ENCODE measurements around the gene AWAT1.
"Not testable (repeated sequence)": the region's sequence is repeated elsewhere in the genome, so short reads cannot be mapped to it uniquely, and the experiment has no call there.

The AWAT1 gene

GRCh38 chrX:70226048-70226447, 8.4 kb upstream of the AWAT1 start:
- TF ChIP-seq CTCF (conservative IDR thresholded peaks at IDR 0.05; ENCODE audit: low read depth, low read length) = no peak
- DNase-seq (ENCODE audit: low read depth) = no peak

GRCh38 chrX:70226687-70227086, 7.8 kb upstream of the AWAT1 start:
- no peak for TF ChIP-seq CTCF (conservative IDR thresholded peaks at IDR 0.05; ENCODE audit: low read depth, low read length)
- no peak for DNase-seq (ENCODE audit: low read depth)
- no peak overlapping the region for H3K4me3 ChIP-seq (ENCODE audit: low read depth, low read length)

More at GRCh38 chrX:70226048-70226447, 8.4 kb upstream of the AWAT1 start:
- H3K4me3 ChIP-seq (ENCODE audit: low read depth, low read length) = no peak overlapping the region

DNA sequence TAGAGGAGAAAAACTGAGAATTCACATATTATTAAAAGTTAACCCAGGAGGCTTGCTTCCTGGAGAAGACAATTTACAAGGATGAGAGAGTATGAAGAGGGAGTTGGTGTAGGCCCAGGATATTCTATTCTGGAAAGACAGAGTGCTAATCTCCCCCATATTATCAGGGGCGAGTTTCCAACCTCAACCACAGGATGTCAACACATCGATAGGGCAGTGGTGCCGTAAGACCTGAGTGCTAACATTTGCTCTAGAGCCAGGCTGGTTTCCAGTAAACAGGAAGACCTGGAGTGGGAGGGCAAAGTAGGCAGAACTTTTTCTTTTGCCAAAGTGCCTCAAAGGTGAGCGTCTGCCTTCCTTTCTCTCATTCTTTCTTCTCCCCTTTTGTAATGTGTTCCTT, 2.8 kb upstream of the AWAT1 start:
- H3K4me3 ChIP-seq (ENCODE audit: low read depth, low read length) = no peak overlapping the region
- DNase-seq (ENCODE audit: low read depth) = no peak
- no peak for TF ChIP-seq CTCF (conservative IDR thresholded peaks at IDR 0.05; ENCODE audit: low read depth, low read length)

DNA sequence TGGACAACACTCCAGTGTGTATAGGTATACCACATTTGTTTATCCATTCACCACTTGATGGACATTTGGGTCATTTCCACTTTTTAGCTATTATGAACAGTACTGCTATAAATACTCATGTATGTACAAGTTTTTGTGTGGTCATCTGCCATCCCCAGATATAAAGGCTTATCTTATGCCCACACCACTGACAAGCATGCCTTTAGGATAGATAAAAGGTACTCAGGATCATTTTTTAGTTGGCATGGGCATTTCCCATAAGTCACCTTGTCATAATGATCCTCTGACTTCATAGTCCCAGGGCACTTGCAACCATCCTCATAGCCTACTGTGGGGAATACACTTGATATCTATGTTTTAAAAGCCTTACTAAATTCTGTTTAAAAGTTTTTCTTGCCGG, 6.3 kb downstream of the AWAT1 start:
- H3K4me3 ChIP-seq (ENCODE audit: low read depth, low read length) = no peak overlapping the region
- TF ChIP-seq CTCF (conservative IDR thresholded peaks at IDR 0.05; ENCODE audit: low read depth, low read length) = no peak
- no peak for DNase-seq (ENCODE audit: low read depth)

GRCh38 chrX:70241501-70241900, 7.0 kb downstream of the AWAT1 start:
- no peak for TF ChIP-seq CTCF (conservative IDR thresholded peaks at IDR 0.05; ENCODE audit: low read depth, low read length)
- DNase-seq (ENCODE audit: low read depth) = no peak
- H3K4me3 ChIP-seq (ENCODE audit: low read depth, low read length) = no peak overlapping the region

- not testable (repeated sequence) for DNase-seq (ENCODE audit: low read depth); H3K4me3 ChIP-seq (ENCODE audit: low read depth, low read length)
Observed at GRCh38 chrX:70243601-70244000, 9.1 kb downstream of the AWAT1 start.

DNA sequence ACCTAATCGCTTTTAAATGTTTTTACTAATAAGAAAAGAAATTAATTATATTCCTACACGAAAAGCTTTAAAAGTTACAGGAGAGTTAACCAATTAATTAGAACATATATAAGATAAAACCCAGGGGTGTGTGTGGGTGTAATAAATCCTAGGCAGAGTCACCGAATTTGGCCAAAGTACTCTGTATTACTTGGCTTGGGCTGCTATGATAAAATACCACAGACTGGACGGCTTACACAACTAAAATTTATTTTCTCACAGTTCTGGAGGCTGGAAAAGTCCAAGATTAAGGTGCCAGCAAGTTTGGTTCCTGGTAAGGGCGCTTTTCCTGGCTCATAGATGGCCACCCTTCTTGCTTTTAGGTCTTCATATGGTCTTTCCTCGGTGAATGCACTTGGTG, 10.4 kb downstream of the AWAT1 start:
- H3K4me3 ChIP-seq (ENCODE audit: low read depth, low read length) = no peak overlapping the region
- TF ChIP-seq CTCF (conservative IDR thresholded peaks at IDR 0.05; ENCODE audit: low read depth, low read length) = no peak
- no peak for DNase-seq (ENCODE audit: low read depth)

GRCh38 chrX:70247252-70247651, 12.8 kb downstream of the AWAT1 start:
- TF ChIP-seq CTCF (conservative IDR thresholded peaks at IDR 0.05; ENCODE audit: low read depth, low read length) = no peak
- DNase-seq (ENCODE audit: low read depth) = no peak
- no peak overlapping the region for H3K4me3 ChIP-seq (ENCODE audit: low read depth, low read length)

Measured in choroid plexus epithelial cell (primary cell).